Activated naive CD8-positive, alpha-beta T cell treated with anti-CD3 and anti-CD28 coated beads, Interleukin-2, amount 10 ng/mL, durations not matched to agents 7 days and 5 days (primary cell): ENCODE results near the gene CLEC18C. TPM values are rescaled to one million over a fixed set of nuclear protein-coding genes. Genes with fewer than 3 reads are reported as not detected.
"Not testable (repeated sequence)": the region's sequence is repeated elsewhere in the genome, so short reads cannot be mapped to it uniquely, and the experiment has no call there.

Experiments used
- ATAC-seq: fragments of 150-1000 bp; cut with Tn5 transposase; one replicate; pipeline ENCODE4 v1.10.0; 2021; ENCODE audit warnings: low read depth, moderate library complexity
- POLR2A ChIA-PET: fragments of 350-600 bp; sonication (Branson Sonifier 250); formaldehyde crosslinking; loops from one replicate; lab custom pipeline; 2021; ENCODE audit warnings: antibody characterized with exemption; lab: Charles Lee
- DNase-seq: peaks from one replicate; pipeline ENCODE4 v3.0.0; 2021
- H3K27ac Mint-ChIP-seq: one replicate; pipeline ENCODE4 v1.8.0; 2022; ENCODE audit warnings: mild to moderate bottlenecking, mixed read lengths
- H3K27me3 Mint-ChIP-seq: one replicate; pipeline ENCODE4 v1.8.0; 2022; ENCODE audit warnings: mild to moderate bottlenecking, moderate library complexity, mixed read lengths
- H3K36me3 Mint-ChIP-seq: one replicate; pipeline ENCODE4 v1.8.0; 2021; ENCODE audit warnings: mild to moderate bottlenecking, mixed read lengths
- H3K4me1 Mint-ChIP-seq: one replicate; pipeline ENCODE4 v1.8.0; 2021; ENCODE audit warnings: mixed read lengths
- H3K4me3 Mint-ChIP-seq: one replicate; pipeline ENCODE4 v1.8.0; 2022; ENCODE audit warnings: mild to moderate bottlenecking, moderate library complexity, mixed read lengths
- H3K9me3 Mint-ChIP-seq: one replicate; pipeline ENCODE4 v1.8.0; 2021; ENCODE audit warnings: mixed read lengths
- total RNA-seq, 2 experiments: library from RNA; stranded (reverse); gene quantifications; one replicate each; pipeline ENCODE4 v1.2.3, GENCODE V29; 2021

Gene CLEC18C
- total RNA-seq, 2 experiments from 2014 or later = 0.67 to 1.1 TPM

DNA sequence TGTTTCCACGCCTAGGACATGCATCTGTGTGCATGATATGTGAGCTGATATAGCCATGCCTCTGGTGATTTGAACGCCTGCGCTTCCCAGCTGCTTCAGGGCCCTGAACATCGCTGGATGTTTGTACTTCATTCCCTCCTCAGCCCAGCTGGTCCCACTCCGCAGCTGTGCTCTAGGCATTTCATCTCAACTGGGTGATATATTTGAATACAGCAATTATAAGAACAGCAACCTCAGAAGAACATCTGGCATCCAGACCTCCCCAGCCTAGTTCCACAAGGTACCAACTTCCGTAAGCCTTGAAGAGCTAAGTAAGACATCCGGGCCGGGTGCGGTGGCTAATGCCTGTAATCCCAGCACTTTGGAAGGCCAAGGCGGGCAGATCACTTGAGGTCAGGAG, 6.9 kb upstream of the CLEC18C start:
- POLR2A ChIA-PET, DNase-seq, ATAC-seq, H3K27ac Mint-ChIP-seq, H3K9me3 Mint-ChIP-seq, H3K4me3 Mint-ChIP-seq, H3K36me3 Mint-ChIP-seq, H3K27me3 Mint-ChIP-seq, H3K4me1 Mint-ChIP-seq: not testable (repeated sequence)

- POLR2A ChIA-PET, H3K4me3 Mint-ChIP-seq: not testable (repeated sequence)
Measured at GRCh38 chr16:70173916-70174315, 329 bp downstream of the CLEC18C start.

GRCh38 chr16:70174387-70174932, 873 bp downstream of the CLEC18C start:
- H3K4me3 Mint-ChIP-seq, H3K9me3 Mint-ChIP-seq, H3K27me3 Mint-ChIP-seq, H3K4me1 Mint-ChIP-seq, POLR2A ChIA-PET, DNase-seq, H3K27ac Mint-ChIP-seq, H3K36me3 Mint-ChIP-seq: not testable (repeated sequence)
- peak; percentile 24 for ATAC-seq

More at GRCh38 chr16:70173916-70174315, 329 bp downstream of the CLEC18C start:
- H3K27ac Mint-ChIP-seq, DNase-seq, H3K9me3 Mint-ChIP-seq, ATAC-seq, H3K27me3 Mint-ChIP-seq, H3K36me3 Mint-ChIP-seq, H3K4me1 Mint-ChIP-seq: not testable (repeated sequence)

- not testable (repeated sequence) for H3K4me1 Mint-ChIP-seq, H3K4me3 Mint-ChIP-seq
- peak; percentile 29 for ATAC-seq
Measured at GRCh38 chr16:70187858-70188607, 14.4 kb downstream of the CLEC18C start.

DNA sequence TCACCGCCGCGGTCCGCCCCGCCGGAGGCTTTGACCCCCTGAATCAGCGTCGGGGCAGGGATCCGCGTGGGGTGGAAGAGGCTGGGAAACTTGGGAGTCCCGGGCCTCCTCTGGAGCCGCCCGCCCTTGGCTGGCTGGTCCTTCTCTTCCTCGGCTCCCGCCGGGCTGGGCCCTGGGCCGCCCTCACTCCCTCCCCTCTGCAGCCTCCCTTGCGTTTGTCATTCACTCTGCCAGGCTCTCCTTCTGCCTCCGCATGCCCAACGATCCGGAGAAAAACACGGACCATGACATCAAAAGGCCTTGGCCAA, 15.0 kb downstream of the CLEC18C start:
- ATAC-seq, POLR2A ChIA-PET, H3K9me3 Mint-ChIP-seq, H3K4me3 Mint-ChIP-seq, H3K27ac Mint-ChIP-seq, DNase-seq, H3K4me1 Mint-ChIP-seq, H3K27me3 Mint-ChIP-seq, H3K36me3 Mint-ChIP-seq: not testable (repeated sequence)

More at GRCh38 chr16:70187858-70188607, 14.4 kb downstream of the CLEC18C start:
- POLR2A ChIA-PET, H3K27ac Mint-ChIP-seq, H3K36me3 Mint-ChIP-seq, DNase-seq, H3K27me3 Mint-ChIP-seq, H3K9me3 Mint-ChIP-seq: not testable (repeated sequence)

- H3K4me3 Mint-ChIP-seq, H3K27ac Mint-ChIP-seq, H3K9me3 Mint-ChIP-seq, H3K4me1 Mint-ChIP-seq, H3K36me3 Mint-ChIP-seq, DNase-seq, ATAC-seq, H3K27me3 Mint-ChIP-seq, POLR2A ChIA-PET: not testable (repeated sequence)
Measured at GRCh38 chr16:70190574-70190973, 17.0 kb downstream of the CLEC18C start.

GRCh38 chr16:70196683-70197300, 23.2 kb downstream of the CLEC18C start:
- H3K27me3 Mint-ChIP-seq, ATAC-seq, H3K36me3 Mint-ChIP-seq, H3K4me1 Mint-ChIP-seq, H3K4me3 Mint-ChIP-seq, POLR2A ChIA-PET, H3K27ac Mint-ChIP-seq, DNase-seq, H3K9me3 Mint-ChIP-seq: not testable (repeated sequence)

- POLR2A ChIA-PET = not testable (repeated sequence)
- peak; percentile 42 for ATAC-seq
Measured at GRCh38 chr16:70197611-70198010, 24.0 kb downstream of the CLEC18C start.

GRCh38 chr16:70198230-70198629, 24.6 kb downstream of the CLEC18C start:
- H3K36me3 Mint-ChIP-seq, H3K9me3 Mint-ChIP-seq, POLR2A ChIA-PET, H3K4me1 Mint-ChIP-seq, H3K4me3 Mint-ChIP-seq, H3K27ac Mint-ChIP-seq, ATAC-seq, H3K27me3 Mint-ChIP-seq, DNase-seq: not testable (repeated sequence)

More at GRCh38 chr16:70197611-70198010, 24.0 kb downstream of the CLEC18C start:
- H3K9me3 Mint-ChIP-seq, H3K4me3 Mint-ChIP-seq, H3K27me3 Mint-ChIP-seq, DNase-seq, H3K27ac Mint-ChIP-seq, H3K36me3 Mint-ChIP-seq, H3K4me1 Mint-ChIP-seq: not testable (repeated sequence)

- POLR2A ChIA-PET, H3K9me3 Mint-ChIP-seq, H3K36me3 Mint-ChIP-seq, H3K4me1 Mint-ChIP-seq, DNase-seq, H3K4me3 Mint-ChIP-seq, H3K27ac Mint-ChIP-seq, ATAC-seq, H3K27me3 Mint-ChIP-seq: not testable (repeated sequence)
Measured at GRCh38 chr16:70198666-70199065, 25.1 kb downstream of the CLEC18C start.

- H3K4me3 Mint-ChIP-seq, POLR2A ChIA-PET, H3K36me3 Mint-ChIP-seq, H3K9me3 Mint-ChIP-seq, H3K27me3 Mint-ChIP-seq, H3K4me1 Mint-ChIP-seq, ATAC-seq, H3K27ac Mint-ChIP-seq, DNase-seq: not testable (repeated sequence)
Measured at GRCh38 chr16:70199170-70199569, 25.6 kb downstream of the CLEC18C start.

DNA sequence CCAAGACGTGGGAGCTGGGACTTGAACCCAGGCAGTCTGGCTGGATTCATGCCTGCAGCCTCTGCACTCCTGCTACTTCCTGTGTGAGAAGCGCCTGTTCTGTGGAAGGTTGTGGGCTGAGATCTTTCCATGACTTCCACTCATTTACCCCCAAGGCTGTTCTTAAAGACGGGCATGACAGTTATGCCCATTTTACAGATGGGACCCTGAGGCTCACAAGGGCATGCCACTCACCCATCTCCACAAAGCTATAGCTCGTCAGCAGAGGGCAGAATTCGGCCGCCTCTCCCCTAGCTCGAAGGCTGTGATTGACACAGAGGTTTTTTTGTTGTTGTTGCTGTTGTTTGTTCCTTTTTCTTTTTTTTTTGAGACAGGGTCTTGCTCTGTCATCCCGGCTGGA, 26.5 kb downstream of the CLEC18C start:
- H3K4me3 Mint-ChIP-seq, DNase-seq, H3K36me3 Mint-ChIP-seq, H3K27ac Mint-ChIP-seq, POLR2A ChIA-PET, H3K27me3 Mint-ChIP-seq, ATAC-seq, H3K4me1 Mint-ChIP-seq, H3K9me3 Mint-ChIP-seq: not testable (repeated sequence)

- POLR2A ChIA-PET, H3K4me1 Mint-ChIP-seq, H3K27ac Mint-ChIP-seq, H3K4me3 Mint-ChIP-seq, DNase-seq, H3K27me3 Mint-ChIP-seq, ATAC-seq, H3K9me3 Mint-ChIP-seq: not testable (repeated sequence)
- H3K36me3 Mint-ChIP-seq = peaks cover 17% of the 10 kb centered on the region
Measured at GRCh38 chr16:70203508-70203907, 29.9 kb downstream of the CLEC18C start.

DNA sequence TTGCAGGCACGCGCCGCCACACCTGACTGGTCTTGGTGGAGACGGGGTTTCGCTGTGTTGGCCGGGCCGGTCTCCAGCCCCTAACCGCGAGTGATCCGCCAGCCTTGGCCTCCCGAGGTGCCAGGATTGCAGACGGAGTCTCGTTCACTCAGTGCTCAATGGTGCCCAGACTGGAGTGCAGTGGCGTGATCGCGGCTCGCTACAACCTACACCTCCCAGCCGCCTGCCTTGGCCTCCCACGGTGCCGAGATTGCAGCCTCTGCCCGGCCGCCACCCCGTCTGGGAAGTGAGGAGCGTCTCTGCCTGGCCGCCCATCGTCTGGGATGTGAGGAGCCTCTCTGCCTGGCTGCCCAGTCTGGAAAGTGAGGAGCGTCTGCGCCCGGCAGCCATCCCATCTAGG, 30.4 kb downstream of the CLEC18C start:
- H3K4me1 Mint-ChIP-seq, DNase-seq, POLR2A ChIA-PET, H3K27ac Mint-ChIP-seq, H3K27me3 Mint-ChIP-seq, H3K4me3 Mint-ChIP-seq, H3K9me3 Mint-ChIP-seq, ATAC-seq: not testable (repeated sequence)
- peaks cover 17% of the 10 kb centered on the region for H3K36me3 Mint-ChIP-seq
